Ectodermal cell (in vitro differentiated cells): Measurements from ENCODE around the gene BCCIP.

Experiments
- H3K27ac ChIP-seq: 2 replicates; pipeline ENCODE4 v1.7.0; 2013; ENCODE audit warnings: mild to moderate bottlenecking, low read depth, low read length; ENCODE audit not compliant: insufficient read depth, poor library complexity, severe bottlenecking
- H3K27me3 ChIP-seq: 2 replicates; pipeline ENCODE4 v1.7.0; 2013; ENCODE audit warnings: mild to moderate bottlenecking, low read length; ENCODE audit not compliant: insufficient read depth, control insufficient read depth, poor library complexity, severe bottlenecking
- H3K36me3 ChIP-seq: one replicate; pipeline ENCODE4 v1.7.0; 2013; ENCODE audit warnings: low read length; ENCODE audit not compliant: control insufficient read depth, insufficient read depth
- H3K4me1 ChIP-seq: one replicate; pipeline ENCODE4 v1.7.0; 2013; ENCODE audit warnings: low read length; ENCODE audit not compliant: control insufficient read depth, insufficient read depth
- H3K4me3 ChIP-seq: 2 replicates; pipeline ENCODE4 v1.7.0; 2013; ENCODE audit warnings: low read depth, low read length, control low read depth; ENCODE audit not compliant: insufficient read depth
- H3K9me3 ChIP-seq: 2 replicates; pipeline ENCODE4 v1.7.0; 2013; ENCODE audit warnings: mild to moderate bottlenecking, low read length, moderate library complexity; ENCODE audit not compliant: control insufficient read depth
- WGBS, 2 experiments: methylation state at CpG; one replicate each; pipeline ENCODE4 v1.1.7; 2013; ENCODE audit warnings: missing lambda C conversion rate in 2 of 2; 5-methylcytosine and 5-hydroxymethylcytosine counted together

The BCCIP gene

GRCh38 chr10:125797994-125798662 lies 25.2 kb upstream of the BCCIP start:
- Histone ChIP-seq H3K36me3 (no peaks in the 10 kb centered on the region), H3K27me3 (no peaks in the 10 kb centered on the region), H3K4me1 (no peaks in the 10 kb centered on the region), H3K9me3 (no peaks in the 10 kb centered on the region), H3K4me3 (no peak overlapping the region), H3K27ac (no peak overlapping the region)
- 56 to 58% methylated on average over 5 of the region's 5 CpGs for WGBS, 2 experiments

- Histone ChIP-seq H3K4me1 (no peaks in the 10 kb centered on the region), H3K36me3 (no peaks in the 10 kb centered on the region), H3K27me3 (no peaks in the 10 kb centered on the region), H3K27ac (no peak overlapping the region), H3K9me3 (no peaks in the 10 kb centered on the region), H3K4me3 (no peak overlapping the region)
- 91 to 96% methylated on average over 8 of the region's 8 CpGs for WGBS, 2 experiments
Measured at GRCh38 chr10:125799451-125800182, 23.7 kb upstream of the BCCIP start.

GRCh38 chr10:125801574-125801973 lies 21.8 kb upstream of the BCCIP start:
- H3K4me3 ChIP-seq: no peak overlapping the region
- no peaks in the 10 kb centered on the region for H3K9me3 ChIP-seq
- no peaks in the 10 kb centered on the region for H3K4me1 ChIP-seq
- no peaks in the 10 kb centered on the region for H3K36me3 ChIP-seq
- H3K27me3 ChIP-seq: no peaks in the 10 kb centered on the region
- WGBS, 2 experiments: 90 to 96% methylated on average over 1 of the region's 1 CpG
- no peak overlapping the region for H3K27ac ChIP-seq

GRCh38 chr10:125802131-125802530 lies 21.2 kb upstream of the BCCIP start:
- no peaks in the 10 kb centered on the region for H3K27me3 ChIP-seq
- H3K4me1 ChIP-seq: no peaks in the 10 kb centered on the region
- no peak overlapping the region for H3K27ac ChIP-seq
- H3K36me3 ChIP-seq: peaks cover 2% of the 10 kb centered on the region
- 91 to 93% methylated on average over 5 of the region's 5 CpGs for WGBS, 2 experiments
- H3K4me3 ChIP-seq: no peak overlapping the region
- no peaks in the 10 kb centered on the region for H3K9me3 ChIP-seq

GRCh38 chr10:125802739-125803138 lies 20.6 kb upstream of the BCCIP start:
- no peaks in the 10 kb centered on the region for H3K27me3 ChIP-seq

GRCh38 chr10:125808047-125808446 lies 15.3 kb upstream of the BCCIP start:
- peaks cover 14% of the 10 kb centered on the region for H3K36me3 ChIP-seq
- no peaks in the 10 kb centered on the region for H3K27me3 ChIP-seq
- H3K9me3 ChIP-seq: no peaks in the 10 kb centered on the region
- 93 to 94% methylated on average over 1 of the region's 1 CpG for WGBS, 2 experiments
- no peak overlapping the region for H3K4me3 ChIP-seq
- H3K4me1 ChIP-seq: peaks cover 7% of the 10 kb centered on the region
- H3K27ac ChIP-seq: no peak overlapping the region

More at GRCh38 chr10:125802739-125803138, 20.6 kb upstream of the BCCIP start:
- H3K4me3 ChIP-seq: no peak overlapping the region
- H3K4me1 ChIP-seq: no peaks in the 10 kb centered on the region
- peaks cover 8% of the 10 kb centered on the region for H3K36me3 ChIP-seq
- no peaks in the 10 kb centered on the region for H3K9me3 ChIP-seq
- WGBS, 2 experiments: 91 to 97% methylated on average over 7 of the region's 7 CpGs
- no peak overlapping the region for H3K27ac ChIP-seq

- no peak overlapping the region for H3K4me3 ChIP-seq
- H3K9me3 ChIP-seq: no peaks in the 10 kb centered on the region
- no peak overlapping the region for H3K27ac ChIP-seq
- peaks cover 7% of the 10 kb centered on the region for H3K4me1 ChIP-seq
- peaks cover 23% of the 10 kb centered on the region for H3K36me3 ChIP-seq
- WGBS, 2 experiments: 86 to 88% methylated on average over 1 of the region's 1 CpG
- no peaks in the 10 kb centered on the region for H3K27me3 ChIP-seq
Measured at GRCh38 chr10:125811251-125811650, 12.1 kb upstream of the BCCIP start.

GRCh38 chr10:125812128-125812750 lies 11.1 kb upstream of the BCCIP start:
- H3K4me3 ChIP-seq: no peak overlapping the region
- H3K9me3 ChIP-seq: no peaks in the 10 kb centered on the region
- no peaks in the 10 kb centered on the region for H3K27me3 ChIP-seq
- H3K36me3 ChIP-seq: peaks cover 20% of the 10 kb centered on the region
- H3K27ac ChIP-seq: no peak overlapping the region
- H3K4me1 ChIP-seq: peaks cover 7% of the 10 kb centered on the region
- WGBS, 2 experiments: 100% methylated on average over 1 of the region's 1 CpG; no CpG with 5 or more reads in 1 of the 2 experiments

GRCh38 chr10:125815764-125816163 lies 7.6 kb upstream of the BCCIP start:
- H3K27ac ChIP-seq: no peak overlapping the region
- H3K27me3 ChIP-seq: no peaks in the 10 kb centered on the region
- no peak overlapping the region for H3K4me3 ChIP-seq
- no peaks in the 10 kb centered on the region for H3K9me3 ChIP-seq
- H3K36me3 ChIP-seq: peaks cover 9% of the 10 kb centered on the region
- 6% methylated on average over 1 of the region's 1 CpG; no CpG with 5 or more reads in 1 of the 2 experiments for WGBS, 2 experiments
- peaks cover 3% of the 10 kb centered on the region for H3K4me1 ChIP-seq

- peaks cover 9% of the 10 kb centered on the region for H3K36me3 ChIP-seq
- H3K4me1 ChIP-seq: no peaks in the 10 kb centered on the region
- H3K4me3 ChIP-seq: no peak overlapping the region
- no peak overlapping the region for H3K27ac ChIP-seq
- H3K9me3 ChIP-seq: no peaks in the 10 kb centered on the region
- no peaks in the 10 kb centered on the region for H3K27me3 ChIP-seq
- 95 to 98% methylated on average over 4 of the region's 4 CpGs for WGBS, 2 experiments
Measured at GRCh38 chr10:125816548-125816947, 6.8 kb upstream of the BCCIP start.
